Endodermal cell (in vitro differentiated cells): ENCODE measurements around the gene NFAT5. TPM values are rescaled to one million over a fixed set of nuclear protein-coding genes. Genes with fewer than 3 reads are reported as not detected.
"Not testable (repeated sequence)": the region's sequence is repeated elsewhere in the genome, so short reads cannot be mapped to it uniquely, and the experiment has no call there.

Source experiments
- DNase-seq: peaks from one replicate; pipeline ENCODE4 v3.0.0-alpha.2; 2017
- H3K27ac ChIP-seq: 2 replicates; pipeline ENCODE4 v1.5.1; 2013; ENCODE audit warnings: mild to moderate bottlenecking, low read depth, low read length, moderate library complexity
- H3K27me3 ChIP-seq: 2 replicates; pipeline ENCODE4 v1.6.1; 2013; ENCODE audit warnings: mild to moderate bottlenecking, low read length, moderate library complexity; ENCODE audit not compliant: insufficient read depth, control insufficient read depth, poor library complexity, severe bottlenecking
- H3K36me3 ChIP-seq: 2 replicates; pipeline ENCODE4 v1.7.0; 2013; ENCODE audit warnings: mild to moderate bottlenecking, low read length, moderate library complexity; ENCODE audit not compliant: control insufficient read depth, insufficient read depth
- H3K4me1 ChIP-seq: one replicate; pipeline ENCODE4 v1.7.0; 2013; ENCODE audit warnings: low read length; ENCODE audit not compliant: control insufficient read depth, insufficient read depth
- H3K4me3 ChIP-seq: 2 replicates; pipeline ENCODE4 v1.5.1; 2013; ENCODE audit warnings: mild to moderate bottlenecking, low read length, moderate library complexity
- H3K9ac ChIP-seq: 2 replicates; pipeline ENCODE4 v1.6.1; 2013; ENCODE audit warnings: mild to moderate bottlenecking, low read length, moderate library complexity; ENCODE audit not compliant: poor library complexity, severe bottlenecking; ENCODE audit errors: extremely low read depth
- H3K9me3 ChIP-seq: 2 replicates; pipeline ENCODE4 v1.6.1; 2013; ENCODE audit warnings: mild to moderate bottlenecking, low read length, moderate library complexity; ENCODE audit not compliant: control insufficient read depth
- H3K27ac Mint-ChIP-seq: 2 replicates; pipeline ENCODE4 v1.8.0; 2020; ENCODE audit warnings: mixed read lengths
- H3K27me3 Mint-ChIP-seq: 2 replicates; pipeline ENCODE4 v1.8.0; 2021; ENCODE audit warnings: mild to moderate bottlenecking, mixed read lengths; ENCODE audit not compliant: insufficient read depth
- H3K36me3 Mint-ChIP-seq: 2 replicates; pipeline ENCODE4 v1.8.0; 2020; ENCODE audit warnings: low read depth, mixed read lengths
- H3K4me1 Mint-ChIP-seq: 2 replicates; pipeline ENCODE4 v1.8.0; 2020; ENCODE audit warnings: mixed read lengths
- H3K4me3 Mint-ChIP-seq: 2 replicates; pipeline ENCODE4 v1.8.0; 2020; ENCODE audit warnings: mild to moderate bottlenecking, moderate library complexity, mixed read lengths
- H3K9me3 Mint-ChIP-seq: 2 replicates; pipeline ENCODE4 v1.8.0; 2020; ENCODE audit warnings: mild to moderate bottlenecking, mixed read lengths
- CTCF ChIP-seq: fragments of 200-600 bp; sonication (generic); conservative IDR thresholded peaks from 2 replicates; pipeline ENCODE4 v1.5.0; 2021; ENCODE audit warnings: antibody characterized with exemption, mild to moderate bottlenecking
- WGBS, 2 experiments: methylation state at CpG; one replicate each; pipeline versions ENCODE4 v1.1.5 to v1.1.7; 2013; ENCODE audit warnings: missing lambda C conversion rate in 2 of 2, mixed read lengths in 1 of 2; ENCODE audit not compliant: insufficient coverage in 1 of 2, insufficient read length in 1 of 2; 5-methylcytosine and 5-hydroxymethylcytosine counted together
- total RNA-seq, 2 donors: library from RNA; stranded (reverse); fragmentation: NEBNext Ultra II Directional in 1 of 2; extraction: Animal tissue kit (Norgen Biotek cat#: 25700) in 1 of 2; gene quantifications; 2 replicates in 1 of 2; 3 replicates in 1 of 2; pipeline ENCODE4 v1.2.1, GENCODE V29; 2021

Gene NFAT5
- total RNA-seq, 2 donors from 2014 or later, result 38.8 to 40.3 TPM

- not testable (repeated sequence) for H3K4me3 ChIP-seq, H3K4me3 Mint-ChIP-seq, H3K9me3 Mint-ChIP-seq, DNase-seq, H3K4me1 Mint-ChIP-seq, H3K9me3 ChIP-seq, H3K4me1 ChIP-seq, H3K9ac ChIP-seq, H3K27me3 ChIP-seq, H3K27me3 Mint-ChIP-seq, H3K27ac Mint-ChIP-seq, H3K27ac ChIP-seq
- 98 to 100% methylated on average over 1 to 3 of the region's 3 CpGs for WGBS, 2 experiments
- peaks cover 34% of the 10 kb centered on the region for H3K36me3 ChIP-seq
- peaks cover 19% of the 10 kb centered on the region for H3K36me3 Mint-ChIP-seq
Measured at GRCh38 chr16:69643997-69644396, 78.2 kb downstream of the NFAT5 start.

DNA sequence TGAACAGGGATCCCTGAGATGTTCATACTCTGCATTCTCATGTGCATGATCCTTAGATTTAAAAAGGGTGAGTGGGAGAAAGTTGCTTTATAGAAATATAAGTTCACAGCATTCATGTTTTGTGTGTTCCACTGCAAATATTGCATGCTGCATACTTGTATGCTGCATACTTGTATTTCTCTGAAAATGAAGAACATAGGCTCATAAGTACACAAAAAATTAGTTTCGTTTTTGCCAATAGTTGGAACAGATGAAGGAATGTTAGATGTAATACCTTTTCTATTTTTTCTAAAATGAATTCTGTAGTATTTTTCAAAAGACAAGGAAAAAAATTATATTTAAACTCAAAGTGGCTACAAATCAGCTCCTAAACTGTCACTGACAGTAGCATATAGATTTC, 79.0 kb downstream of the NFAT5 start:
- Mint-ChIP-seq H3K4me3 (no peak overlapping the region), H3K27ac (no peak overlapping the region), H3K36me3 (peaks cover 20% of the 10 kb centered on the region), H3K27me3 (no peaks in the 10 kb centered on the region), H3K9me3 (no peaks in the 10 kb centered on the region), H3K4me1 (no peaks in the 10 kb centered on the region)
- H3K4me1 ChIP-seq, result no peaks in the 10 kb centered on the region
- H3K4me3 ChIP-seq, result no peak overlapping the region
- peaks cover 37% of the 10 kb centered on the region for H3K36me3 ChIP-seq
- H3K9ac ChIP-seq, result no peak overlapping the region
- H3K27ac ChIP-seq, result no peak overlapping the region
- H3K9me3 ChIP-seq, result no peaks in the 10 kb centered on the region
- no peak for TF ChIP-seq CTCF
- no peaks in the 10 kb centered on the region for H3K27me3 ChIP-seq
- DNase-seq, result no peak
- WGBS, 2 experiments, result 83% methylated on average over 1 of the region's 1 CpG; no CpG with 5 or more reads in 1 of the 2 experiments

DNA sequence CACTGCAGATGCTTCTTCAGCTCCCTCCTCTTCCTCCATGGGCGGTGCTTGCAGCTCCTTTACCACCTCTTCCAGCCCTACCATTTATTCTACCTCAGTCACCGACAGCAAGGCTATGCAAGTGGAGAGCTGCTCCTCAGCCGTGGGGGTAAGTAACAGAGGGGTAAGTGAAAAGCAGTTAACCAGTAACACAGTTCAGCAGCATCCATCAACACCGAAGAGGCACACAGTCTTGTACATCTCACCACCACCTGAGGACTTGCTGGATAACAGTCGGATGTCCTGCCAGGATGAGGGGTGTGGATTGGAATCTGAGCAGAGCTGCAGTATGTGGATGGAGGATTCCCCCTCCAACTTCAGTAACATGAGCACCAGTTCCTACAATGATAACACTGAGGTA, 81.3 kb downstream of the NFAT5 start:
- Histone ChIP-seq H3K27me3 (no peaks in the 10 kb centered on the region), H3K27ac (no peak overlapping the region), H3K9me3 (no peaks in the 10 kb centered on the region), H3K4me1 (no peaks in the 10 kb centered on the region), H3K4me3 (no peak overlapping the region), H3K36me3 (peaks cover 47% of the 10 kb centered on the region), H3K9ac (no peak overlapping the region)
- Mint-ChIP-seq H3K36me3 (peaks cover 23% of the 10 kb centered on the region), H3K9me3 (no peaks in the 10 kb centered on the region), H3K27ac (peak overlapping the region; percentile 3), H3K27me3 (no peaks in the 10 kb centered on the region), H3K4me3 (no peak overlapping the region), H3K4me1 (no peaks in the 10 kb centered on the region)
- WGBS, 2 experiments, result 90 to 100% methylated on average over 2 to 5 of the region's 5 CpGs
- no peak for TF ChIP-seq CTCF
- DNase-seq, result no peak

- Histone ChIP-seq H3K27ac (no peak overlapping the region), H3K36me3 (peaks cover 78% of the 10 kb centered on the region), H3K27me3 (no peaks in the 10 kb centered on the region), H3K4me3 (no peak overlapping the region), H3K9me3 (no peaks in the 10 kb centered on the region), H3K9ac (no peak overlapping the region), H3K4me1 (no peaks in the 10 kb centered on the region)
- no peak for DNase-seq
- no peaks in the 10 kb centered on the region for H3K27me3 Mint-ChIP-seq
- H3K36me3 Mint-ChIP-seq, result peaks cover 47% of the 10 kb centered on the region
- no peak overlapping the region for H3K27ac Mint-ChIP-seq
- H3K4me1 Mint-ChIP-seq, result no peaks in the 10 kb centered on the region
- H3K4me3 Mint-ChIP-seq, result no peak overlapping the region
- H3K9me3 Mint-ChIP-seq, result no peaks in the 10 kb centered on the region
- no peak for TF ChIP-seq CTCF
- WGBS, 2 experiments, result 93 to 97% methylated on average over 2 of the region's 2 CpGs
Measured at GRCh38 chr16:69651217-69651616, 85.5 kb downstream of the NFAT5 start.
